Measurements from ENCODE around the gene RPGRIP1L.

- no peak for TF ChIP-seq CTCF (conservative IDR thresholded peaks at IDR 0.05 in 1 of 2, IDR thresholded peaks at IDR 0.05 in 1 of 2; ENCODE audit: low read depth in 1 of 2, low read length in 2 of 2)
- TF ChIP-seq EZH2 (IDR thresholded peaks at IDR 0.05; ENCODE audit: low read length, missing control alignments): no peak
Observed at GRCh38 chr16:53753431-53753830, 49.8 kb upstream of the RPGRIP1L start.

Data from fibroblast of lung (primary cell).